GM21423 (cell line): ENCODE results near the gene ENTPD5.
"Not testable (repeated sequence)": the region's sequence is repeated elsewhere in the genome, so short reads cannot be mapped to it uniquely, and the experiment has no call there.

Source experiments
- ATAC-seq: cut with Tn5 transposase; IDR thresholded peaks from one replicate; pipeline ENCODE4 v1.9.1; 2021; ENCODE audit warnings: mild to moderate bottlenecking, moderate library complexity; ENCODE audit not compliant: unreplicated experiment

Gene ENTPD5

DNA sequence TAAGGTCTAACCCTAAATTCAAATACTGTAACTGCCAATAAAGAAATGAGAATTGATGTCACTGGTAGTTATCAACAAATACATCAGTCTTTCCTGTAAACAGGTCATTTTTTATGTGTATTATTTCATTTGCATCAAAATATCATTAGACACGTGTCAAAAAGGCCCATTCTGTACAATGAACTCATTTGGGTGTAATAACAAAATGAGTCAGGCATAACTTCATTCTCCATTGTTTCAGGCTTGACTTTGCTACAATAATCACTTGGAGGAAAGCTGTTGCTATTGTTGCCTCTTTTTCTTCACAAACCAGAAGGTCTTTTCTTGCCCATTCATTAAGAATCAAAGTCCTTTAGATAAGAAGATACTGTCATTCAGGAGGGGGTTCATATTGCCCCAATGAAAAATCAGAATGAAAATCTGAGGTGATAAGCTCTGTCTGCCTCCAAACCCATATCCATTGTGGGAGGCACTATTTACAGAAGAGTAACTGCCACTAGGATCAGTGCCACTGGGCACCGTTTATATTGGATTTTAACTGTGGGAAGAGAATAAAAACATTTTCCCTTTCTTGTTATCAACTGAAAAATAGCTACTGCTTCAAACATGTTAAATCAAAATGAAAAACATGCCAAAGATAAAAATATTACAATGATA lies 10.1 kb downstream of the ENTPD5 start:
- no peak for ATAC-seq

DNA sequence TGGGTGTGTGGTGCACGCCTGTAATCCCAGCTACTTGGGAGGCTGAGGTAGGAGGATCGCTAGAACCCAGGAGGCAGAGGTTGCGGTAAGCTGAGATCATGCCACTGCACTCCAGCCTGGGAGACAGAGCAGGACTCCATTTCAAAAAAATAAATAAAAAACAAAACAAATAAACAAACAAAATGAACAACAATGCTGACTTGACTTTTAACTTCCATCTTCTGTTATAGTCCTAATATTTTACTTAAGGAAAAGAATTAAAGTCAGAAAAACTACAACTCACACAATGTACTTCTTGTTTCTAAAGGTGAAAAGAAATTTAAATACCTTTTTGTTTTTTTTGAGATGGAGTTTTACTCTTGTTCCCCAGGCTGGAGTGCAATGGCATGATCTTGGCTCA lies 13.4 kb downstream of the ENTPD5 start:
- not testable (repeated sequence) for ATAC-seq

DNA sequence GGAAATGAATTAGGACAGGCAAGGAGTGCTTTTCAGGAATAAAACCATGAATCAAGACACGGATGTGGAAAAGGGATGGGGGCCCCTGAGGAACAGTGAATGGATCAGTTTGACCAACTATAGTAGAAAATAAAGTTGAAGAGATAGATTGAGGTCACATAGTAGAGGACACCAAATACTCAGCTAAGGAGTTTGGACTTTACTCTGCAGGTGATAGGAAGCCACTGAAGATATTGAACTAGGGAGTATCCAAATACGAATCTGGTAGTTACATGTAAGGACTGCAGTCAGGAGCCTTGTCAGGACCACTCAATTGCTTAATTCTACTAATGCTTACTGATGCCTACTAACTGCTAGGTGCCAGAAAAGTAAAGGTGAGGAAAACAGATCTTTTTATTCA lies 20.4 kb downstream of the ENTPD5 start:
- ATAC-seq = no peak

DNA sequence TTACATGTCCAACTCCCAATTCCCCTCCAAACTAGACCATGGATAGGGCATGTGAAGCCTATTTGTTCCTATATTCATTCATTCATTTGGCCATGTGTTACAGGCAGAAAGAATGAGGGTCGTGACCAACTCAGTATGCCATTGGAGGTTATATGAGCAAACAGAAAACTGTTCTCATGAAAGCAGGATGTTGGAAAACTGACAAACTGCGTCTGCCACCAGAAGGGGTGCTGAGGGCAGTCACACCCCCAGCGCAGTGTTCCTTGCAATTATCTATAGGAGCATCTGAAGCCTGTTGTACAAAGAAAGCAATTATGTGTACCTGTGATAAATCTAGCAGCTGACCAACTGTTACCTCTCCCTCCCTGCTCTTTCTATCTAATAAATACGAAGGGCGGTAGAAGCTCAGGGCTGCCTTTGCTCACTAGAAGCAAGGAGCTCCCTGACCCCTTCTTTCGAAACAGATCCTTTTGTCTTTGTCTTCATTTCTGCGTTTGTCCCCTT lies 21.1 kb downstream of the ENTPD5 start:
- no peak for ATAC-seq

DNA sequence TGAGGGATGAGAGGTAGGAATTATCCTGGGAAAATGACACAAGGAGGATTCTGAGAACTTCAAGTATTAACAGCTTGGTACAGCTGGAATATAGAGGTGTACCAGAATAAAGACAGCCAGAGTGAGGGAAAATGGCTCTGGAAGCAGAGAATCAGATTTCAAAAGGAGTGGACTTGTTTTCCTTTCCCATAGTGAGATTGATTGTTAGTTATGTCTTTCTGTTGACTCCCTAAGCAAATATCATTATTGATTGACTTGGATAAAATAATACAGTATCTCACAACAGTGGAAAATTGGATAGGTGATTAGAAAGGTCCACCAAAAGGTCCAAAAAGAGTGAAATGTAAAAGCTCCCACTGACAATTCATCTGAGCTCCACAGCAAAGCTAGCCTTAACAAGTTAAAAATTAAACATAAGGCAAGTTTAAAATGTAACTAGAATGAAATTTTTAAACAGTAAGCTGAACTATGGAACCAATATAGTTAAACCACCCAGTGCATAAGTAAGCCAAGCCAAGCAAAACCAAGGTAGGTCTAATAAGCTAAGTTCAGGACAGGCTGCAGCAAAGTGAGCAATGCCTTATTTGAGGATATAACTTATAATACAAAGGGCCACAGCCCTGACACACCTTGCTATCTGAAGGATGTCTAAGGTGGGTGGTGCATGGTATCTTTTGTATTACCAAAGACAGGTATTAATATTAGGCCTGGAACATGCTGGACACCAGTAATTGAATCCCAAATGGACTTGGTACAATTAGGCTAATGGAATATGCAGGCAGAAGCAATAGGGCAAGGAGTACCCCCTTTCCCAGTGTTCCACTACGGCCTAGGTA lies 21.8 kb downstream of the ENTPD5 start:
- no peak for ATAC-seq

DNA sequence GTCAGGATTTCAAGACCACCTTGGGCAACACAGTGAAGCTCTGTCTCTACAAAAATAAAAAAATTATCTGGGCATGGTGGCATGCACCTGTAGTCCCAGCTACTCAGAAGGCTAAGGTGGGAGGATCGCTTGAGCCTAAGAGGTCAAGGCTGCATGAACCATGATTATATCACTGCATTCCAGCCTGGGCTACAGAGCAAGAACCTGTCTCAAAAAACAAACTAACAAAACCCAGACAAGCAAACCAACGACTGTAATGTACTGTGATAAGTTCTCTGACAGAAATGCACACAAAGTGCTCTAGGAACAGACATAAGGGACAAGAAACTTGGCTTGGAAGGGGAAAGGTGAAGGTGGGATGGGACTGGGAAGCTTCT lies 22.4 kb downstream of the ENTPD5 start:
- no peak for ATAC-seq

DNA sequence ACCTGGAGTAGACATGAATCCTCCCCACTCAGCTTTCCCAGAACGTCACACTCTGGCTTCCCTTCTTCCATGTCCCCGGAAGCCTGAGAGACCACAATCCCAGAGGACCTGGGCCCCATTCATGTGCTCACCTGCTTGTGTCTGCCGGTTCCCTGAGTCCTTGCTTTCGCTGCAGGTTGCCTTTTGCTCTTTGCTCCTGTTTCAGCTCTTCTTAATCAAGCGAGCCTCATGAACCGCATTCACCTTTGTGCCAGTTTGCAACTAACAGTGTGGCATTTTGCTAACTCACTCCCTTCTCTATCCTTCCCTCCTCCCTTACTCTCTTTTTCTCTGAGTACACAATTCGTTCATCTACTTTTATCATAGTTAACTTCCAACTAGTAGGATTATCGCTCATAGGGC lies 23.1 kb downstream of the ENTPD5 start:
- ATAC-seq = no peak

DNA sequence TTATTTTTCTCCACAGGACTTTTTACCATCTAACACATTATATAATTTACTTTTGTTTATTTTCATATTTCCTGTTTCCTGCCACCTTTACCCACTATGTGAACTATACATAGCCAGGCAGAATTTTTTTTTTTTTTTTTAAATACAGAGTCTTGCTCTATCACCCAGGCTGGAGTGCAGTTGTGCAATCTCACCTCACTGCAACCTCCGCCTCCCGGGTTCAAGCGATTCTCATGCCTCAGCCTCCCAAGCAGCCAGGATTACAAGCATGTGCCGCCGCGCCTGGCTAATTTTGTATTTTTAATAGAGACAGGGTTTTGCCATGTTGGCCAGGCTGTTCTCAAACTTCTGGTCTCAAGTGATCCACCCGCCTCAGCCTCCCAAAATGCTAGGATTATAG lies 24.2 kb downstream of the ENTPD5 start:
- not testable (repeated sequence) for ATAC-seq

DNA sequence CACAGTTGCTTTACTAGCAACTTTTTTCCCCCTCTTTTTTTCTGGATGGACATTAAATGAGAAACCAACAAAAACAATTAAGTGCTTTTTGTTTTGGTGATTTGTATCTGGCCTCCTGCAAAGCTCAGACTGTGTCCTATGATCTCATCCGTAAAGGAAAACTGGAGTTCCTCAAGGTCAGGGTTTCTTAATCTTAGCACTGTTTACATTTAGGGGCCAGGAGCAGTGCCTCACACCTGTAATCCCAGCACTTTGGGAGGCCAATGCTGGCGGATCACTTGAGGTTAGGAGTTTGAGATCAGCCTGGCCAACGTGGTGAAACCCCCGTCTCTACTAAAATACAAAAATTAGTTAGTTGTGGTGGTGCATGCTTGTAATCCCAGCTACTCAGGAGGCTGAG lies 28.0 kb downstream of the ENTPD5 start:
- ATAC-seq = no peak

DNA sequence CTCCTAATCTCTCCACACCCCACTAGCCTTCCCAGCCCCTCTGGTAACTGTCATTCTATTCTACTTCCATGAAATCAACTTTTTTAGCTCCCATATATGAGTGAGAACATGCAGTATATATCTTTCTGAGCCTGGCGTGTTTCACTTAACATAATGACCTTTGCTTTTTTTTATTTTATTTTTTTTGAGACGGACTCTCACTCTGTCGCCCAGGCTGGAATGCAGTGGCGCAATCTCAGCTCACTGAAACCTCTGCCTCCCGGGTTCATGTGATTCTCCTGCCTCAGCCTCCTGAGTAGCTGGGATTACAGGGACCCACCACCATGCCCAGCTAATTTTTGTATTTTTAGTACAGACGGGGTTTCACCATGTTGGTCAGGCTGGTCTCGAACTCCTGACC lies 30.4 kb downstream of the ENTPD5 start:
- ATAC-seq = not testable (repeated sequence)

DNA sequence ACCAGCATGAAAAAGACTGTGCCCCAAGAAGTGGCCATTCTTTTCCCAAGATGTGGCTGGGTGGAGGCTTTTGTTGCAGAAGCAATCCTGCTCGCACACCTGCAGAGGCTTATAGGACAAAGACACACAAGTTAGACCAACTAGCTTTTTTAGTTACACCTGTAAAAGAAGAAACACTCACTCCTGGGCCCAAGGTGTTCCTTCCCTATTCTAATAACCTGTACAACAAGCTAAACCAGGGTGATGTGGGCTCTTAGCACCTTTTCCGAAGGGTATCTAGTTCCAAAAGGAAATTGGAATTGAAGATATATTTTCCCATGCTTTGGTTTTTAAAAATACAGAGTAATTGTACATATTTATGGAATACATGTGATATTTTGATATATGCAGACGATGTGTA lies 31.0 kb downstream of the ENTPD5 start:
- no peak for ATAC-seq

DNA sequence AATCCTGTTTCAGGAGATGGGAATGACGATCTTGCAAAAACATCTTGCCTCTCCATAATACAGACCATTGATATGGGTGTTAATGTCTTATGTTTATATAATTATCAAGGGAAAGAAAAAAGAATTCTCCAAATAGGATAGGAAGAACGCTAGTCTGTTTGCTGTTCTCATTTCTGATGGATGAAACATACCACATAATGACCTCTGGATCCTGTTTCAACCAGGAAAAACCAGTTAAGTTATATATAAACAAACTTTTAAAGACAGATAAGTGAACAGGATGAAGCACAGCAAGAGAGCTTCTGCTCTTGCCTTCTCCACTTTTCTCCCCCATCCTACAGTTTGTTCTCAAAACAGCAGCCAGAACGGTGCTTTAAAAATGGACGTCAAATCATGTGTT lies 41.2 kb downstream of the ENTPD5 start:
- no peak for ATAC-seq

DNA sequence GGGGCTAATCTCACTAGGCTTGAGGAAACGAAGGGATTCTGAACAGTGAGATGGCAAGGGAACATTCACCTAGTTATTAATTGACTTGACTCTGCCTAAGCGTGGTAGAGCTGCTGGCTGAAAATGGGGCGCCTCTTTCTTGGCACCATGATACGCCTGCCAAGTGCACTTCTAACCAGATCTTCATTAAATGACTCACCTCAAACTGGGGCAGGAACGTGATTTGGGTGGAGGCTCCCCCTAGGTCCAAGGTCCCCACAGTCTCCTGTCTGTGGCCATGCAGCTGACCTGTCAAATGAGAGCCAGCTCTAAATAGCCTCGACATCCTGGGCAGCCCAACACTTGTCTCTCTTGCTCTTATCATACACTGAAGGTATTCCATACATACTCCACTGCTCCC lies 43.0 kb downstream of the ENTPD5 start:
- no peak for ATAC-seq

DNA sequence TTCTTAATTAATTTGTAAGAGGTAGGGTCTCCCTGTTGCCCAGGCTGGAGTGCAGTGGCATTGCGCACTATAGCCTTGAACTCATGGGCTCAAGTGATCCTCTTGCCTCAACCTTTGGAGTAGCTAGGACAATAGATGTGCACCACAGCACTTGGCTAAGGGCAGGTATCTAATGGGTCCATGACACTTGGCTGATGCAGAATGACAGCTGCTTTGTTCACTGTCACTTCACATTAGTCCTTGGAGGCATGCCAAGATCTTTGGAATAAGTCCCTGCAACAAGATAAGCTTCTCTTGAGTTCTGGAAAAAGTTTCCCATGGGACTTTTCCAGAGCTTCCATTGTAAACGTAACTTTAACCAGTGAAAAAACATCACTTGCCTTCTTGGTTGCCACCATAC lies 45.6 kb downstream of the ENTPD5 start:
- ATAC-seq = no peak

DNA sequence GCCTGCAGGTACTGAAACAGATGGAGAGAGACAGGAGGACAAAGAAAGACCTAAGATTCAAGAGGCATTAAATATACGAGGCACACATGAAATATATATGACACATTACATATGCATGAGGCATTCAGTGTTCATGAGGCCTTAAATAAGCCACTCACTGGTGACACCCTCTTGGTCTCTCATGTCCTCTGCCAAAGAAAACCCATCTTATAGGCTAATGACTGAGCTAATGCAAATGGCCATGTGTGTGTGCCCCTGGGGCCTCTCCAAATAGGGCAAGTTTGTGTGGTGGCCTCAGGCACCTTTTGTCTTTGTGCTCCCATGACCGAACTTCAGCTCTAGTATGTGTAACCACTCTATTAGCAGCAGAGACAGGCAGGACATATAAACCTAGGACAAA lies 50.2 kb downstream of the ENTPD5 start:
- ATAC-seq = no peak

DNA sequence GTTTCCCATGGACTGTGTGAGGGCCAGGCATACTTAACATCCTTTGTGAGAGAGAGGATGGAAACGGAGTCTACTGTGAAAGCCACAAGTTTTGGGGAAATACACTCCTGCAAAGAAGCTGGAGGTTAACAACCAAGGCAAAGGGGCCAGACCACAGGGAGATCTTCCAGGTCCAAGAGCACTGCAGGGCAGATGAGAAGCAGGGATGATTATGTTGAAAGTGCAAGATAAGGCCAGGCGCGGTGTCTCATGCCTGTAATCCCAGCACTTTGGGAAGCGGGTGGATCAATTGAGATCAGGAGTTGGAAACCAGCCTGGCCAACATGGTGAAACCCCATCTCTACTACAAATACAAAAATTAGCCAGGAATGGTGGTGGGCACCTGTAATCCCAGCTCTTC lies 53.9 kb downstream of the ENTPD5 start:
- ATAC-seq = no peak

DNA sequence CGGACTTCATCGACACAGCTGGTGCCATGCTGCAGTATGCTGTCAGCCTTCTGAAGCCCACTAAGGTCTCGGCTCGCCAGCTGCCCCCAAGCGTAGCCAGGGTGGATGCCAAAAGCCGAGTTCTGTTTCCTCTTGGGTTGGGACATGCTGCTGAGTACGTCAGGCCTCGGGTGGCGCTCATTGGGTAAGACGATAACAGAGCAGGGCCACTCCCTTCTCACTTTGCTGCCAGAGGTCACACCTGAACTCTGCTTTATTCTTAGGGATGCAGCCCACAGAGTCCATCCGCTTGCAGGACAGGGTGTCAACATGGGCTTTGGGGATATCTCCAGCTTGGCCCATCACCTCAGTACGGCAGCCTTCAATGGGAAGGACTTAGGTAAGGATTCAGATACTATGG lies 57.9 kb downstream of the ENTPD5 start:
- ATAC-seq = no peak

DNA sequence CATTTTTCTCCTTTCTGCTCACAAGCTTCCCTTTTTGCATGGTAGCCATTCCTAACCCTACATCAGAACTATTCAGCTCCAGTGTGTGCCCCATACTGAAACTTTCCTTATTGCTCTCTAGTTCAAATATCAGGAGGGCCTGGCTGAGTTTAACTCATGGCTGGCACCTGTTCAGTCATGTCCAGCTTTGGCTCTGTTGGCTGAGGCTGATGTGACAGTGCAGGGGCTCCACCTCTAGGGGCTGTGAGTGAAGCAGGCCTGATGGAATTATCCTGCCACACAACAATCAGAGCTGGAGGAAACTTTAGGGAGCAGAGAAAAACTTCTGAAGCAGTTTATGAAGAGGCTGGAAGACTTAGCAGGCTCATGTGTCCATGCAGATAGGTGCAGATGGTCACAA lies 60.5 kb downstream of the ENTPD5 start:
- ATAC-seq = no peak

DNA sequence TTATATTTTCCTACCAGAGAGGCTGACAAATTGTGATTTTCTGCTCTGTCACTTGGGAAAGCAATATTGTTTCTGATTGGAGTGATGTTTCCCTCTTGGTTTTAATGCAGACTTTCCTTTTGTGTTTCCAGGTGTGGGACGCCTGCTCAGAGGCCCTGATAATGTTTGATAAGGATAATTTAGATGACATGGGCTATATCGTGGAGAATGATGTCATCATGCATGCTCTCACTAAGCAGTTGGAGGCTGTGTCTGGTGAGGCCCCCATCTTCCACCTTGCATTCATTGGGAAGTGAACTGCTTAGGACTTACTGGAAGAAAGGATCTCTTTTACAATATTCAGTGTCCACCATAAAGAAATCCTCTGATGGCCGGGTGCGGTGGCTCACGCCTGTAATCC lies 63.4 kb downstream of the ENTPD5 start:
- no peak for ATAC-seq

DNA sequence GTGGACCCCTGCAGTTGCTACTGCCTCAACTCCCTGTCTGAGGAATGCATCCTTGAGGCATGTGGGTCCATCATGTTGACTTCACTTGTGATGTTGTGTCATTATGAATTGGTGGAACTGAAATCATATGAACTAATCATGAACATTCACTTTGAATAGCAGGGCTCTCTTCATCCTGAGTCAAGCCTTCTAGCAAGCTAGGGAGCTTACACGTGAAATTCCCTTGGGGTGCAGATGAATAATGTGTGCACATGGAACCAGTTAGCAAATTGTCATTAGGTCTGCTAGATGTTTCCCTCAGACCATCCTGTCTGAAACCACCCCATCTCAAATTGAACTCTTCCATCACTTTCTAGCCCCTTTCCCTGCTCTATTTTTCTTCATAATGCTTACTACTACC lies 65.4 kb downstream of the ENTPD5 start:
- no peak for ATAC-seq

DNA sequence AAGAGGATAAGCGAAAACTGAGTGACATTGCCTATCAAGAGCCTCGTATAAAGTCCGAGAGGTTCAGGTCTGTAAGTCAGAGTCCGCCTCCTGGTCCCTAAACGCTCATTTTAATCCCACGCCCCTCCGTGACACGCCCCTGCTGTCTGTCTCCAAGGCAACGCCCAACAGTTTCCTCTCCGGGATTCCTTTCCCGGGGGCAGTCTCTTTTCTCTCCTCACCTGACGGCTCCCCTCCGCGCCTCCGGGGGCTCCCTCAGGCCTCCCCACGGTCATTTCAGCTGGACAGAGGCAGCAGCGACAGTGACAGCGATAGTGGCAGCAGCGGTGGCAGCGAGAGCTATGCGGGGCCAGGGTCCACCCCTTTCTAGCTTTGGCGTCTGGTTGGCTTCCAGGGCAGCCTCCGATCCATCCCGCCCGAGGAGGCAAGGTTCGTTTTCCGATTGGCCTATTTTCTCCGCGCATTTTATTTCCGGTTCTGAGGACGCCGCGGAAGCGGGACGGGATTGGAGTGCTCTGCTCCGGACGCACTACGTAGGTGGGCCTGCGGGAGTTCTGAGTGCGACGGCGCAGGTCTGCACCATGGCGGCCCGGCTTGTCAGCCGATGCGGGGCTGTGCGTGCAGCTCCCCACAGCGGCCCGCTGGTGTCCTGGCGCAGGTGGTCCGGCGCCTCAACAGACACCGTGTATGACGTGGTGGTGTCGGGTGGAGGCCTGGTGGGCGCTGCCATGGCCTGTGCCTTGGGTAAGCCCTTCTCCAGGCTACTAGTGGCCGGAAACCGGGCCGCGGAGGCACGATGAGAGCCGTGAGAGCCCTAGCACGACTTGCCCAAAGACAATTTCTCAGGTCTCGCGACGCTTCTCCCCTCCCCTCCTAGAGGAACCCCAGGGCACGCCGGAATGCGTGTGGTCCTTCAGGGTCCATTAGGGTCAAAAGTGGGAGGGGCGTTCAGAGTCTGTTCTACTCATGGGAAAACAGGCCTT lies 69.0 kb downstream of the ENTPD5 start, which contains the start of the genes COQ6 and FAM161B:
Gene COQ6, plus strand, starts transcription at position 551 of the 983 bp plus-strand sequence. Its CDS starts 31 bp downstream, at position 582.
Gene FAM161B, minus strand, starts transcription at position 343 of the 983 bp plus-strand sequence. Its CDS starts 68 bp downstream, at position 275.
- ATAC-seq = peak; percentile 84
